ENCODE measurements around the gene SLC2A8. TPM values are rescaled to one million over a fixed set of nuclear protein-coding genes. Genes with fewer than 3 reads are reported as not detected.

Gene SLC2A8
- total RNA-seq, 5 donors from 2014 or later (not counting 1 experiment from before 2014, with no cell fraction given) = 1.4 to 6.2 (median 2.6) TPM

DNA sequence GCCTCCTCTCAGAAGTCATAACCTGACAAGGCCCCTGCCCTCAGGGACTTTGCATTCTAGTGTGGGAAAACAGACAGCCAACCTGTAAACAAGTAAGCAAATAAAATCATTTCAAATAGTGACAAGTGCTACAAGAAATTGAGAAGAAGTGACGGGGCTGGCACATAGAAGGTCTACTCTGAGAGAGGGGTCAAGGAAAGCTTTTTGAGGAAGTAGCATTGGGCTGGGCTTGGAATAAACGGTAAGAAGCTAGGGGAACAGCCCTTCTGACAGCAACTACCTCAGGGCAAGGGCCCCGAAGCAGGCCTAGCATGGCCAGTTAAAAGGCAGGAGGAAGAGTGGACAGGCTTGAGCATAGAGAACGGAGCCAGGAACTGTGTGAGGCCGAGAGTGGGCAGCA is 4.8 kb upstream of the SLC2A8 start:
- H3K4me3 ChIP-seq (ENCODE audit: control insufficient read depth in 1 of 2, extremely low read depth in 1 of 2, low read length in 1 of 2) = no peak overlapping the region
- Mint-ChIP-seq H3K4me3 (no peak overlapping the region), H3K4me1 (peaks cover 29 to 33% (median 32%) of the 10 kb centered on the region in 3 donors), H3K9me3 (no peaks in the 10 kb centered on the region), H3K27me3 (peaks cover 46 to 75% of the 10 kb centered on the region in 2 donors), H3K36me3 (no peaks in the 10 kb centered on the region), H3K27ac (no peak overlapping the region)
- CTCF ChIA-PET = no interaction called here
- no peak overlapping the region for H3K27ac ChIP-seq (ENCODE audit: low read length)
- WGBS (ENCODE audit: insufficient coverage) = 76% methylated on average over 5 of the region's 5 CpGs
- H3K4me1 ChIP-seq (ENCODE audit: control insufficient read depth in 1 of 2, extremely low read depth in 1 of 2, insufficient read depth in 2 of 2, low read length in 2 of 2) = peaks cover 14 to 45% of the 10 kb centered on the region in 2 experiments
- POLR2A ChIA-PET = no interaction called here
- DNase-seq (no peak), ATAC-seq (replicated peaks in 1 of 4) (no peak)
- no peaks in the 10 kb centered on the region for H3K9me3 ChIP-seq
- peaks cover 15 to 69% of the 10 kb centered on the region in 2 experiments for H3K27me3 ChIP-seq (replicated peaks in 1 of 2; ENCODE audit: control insufficient read depth in 2 of 2, extremely low read depth in 1 of 2, insufficient read depth in 2 of 2, low read length in 1 of 2)
- H3K36me3 ChIP-seq (ENCODE audit: control insufficient read depth in 2 of 2, extremely low read depth in 1 of 2, insufficient read depth in 1 of 2, low read length in 1 of 2) = no peaks in the 10 kb centered on the region

DNA sequence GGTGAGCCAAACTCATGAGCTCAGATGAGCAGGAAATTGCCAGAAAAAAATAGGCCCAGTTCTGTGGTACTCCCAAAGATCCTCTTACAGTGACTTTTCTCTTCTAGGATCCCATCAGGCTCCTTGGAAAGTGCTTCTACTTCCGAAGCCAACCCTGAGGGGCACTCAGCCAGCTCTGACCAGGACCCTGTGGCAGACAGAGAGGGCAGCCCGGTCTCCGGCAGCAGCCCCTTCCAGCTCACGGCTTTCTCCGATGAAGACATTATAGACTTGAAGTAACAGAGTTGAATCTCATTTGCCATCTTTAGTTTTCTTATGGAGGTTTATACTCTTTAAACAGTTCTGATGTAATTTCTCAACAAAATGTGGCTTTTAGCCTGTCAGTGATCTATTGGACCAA is 4.0 kb upstream of the SLC2A8 start:
- ATAC-seq (replicated peaks in 1 of 4) (no peak), DNase-seq (no peak)
- Histone ChIP-seq H3K4me1 (ENCODE audit: control insufficient read depth in 1 of 2, extremely low read depth in 1 of 2, insufficient read depth in 2 of 2, low read length in 2 of 2) (peaks cover 14 to 45% of the 10 kb centered on the region in 2 experiments), H3K4me3 (ENCODE audit: control insufficient read depth in 1 of 2, extremely low read depth in 1 of 2, low read length in 1 of 2) (no peak overlapping the region), H3K9me3 (no peaks in the 10 kb centered on the region), H3K27me3 (replicated peaks in 1 of 2; ENCODE audit: control insufficient read depth in 2 of 2, extremely low read depth in 1 of 2, insufficient read depth in 2 of 2, low read length in 1 of 2) (peaks cover 15 to 67% of the 10 kb centered on the region in 2 experiments), H3K27ac (ENCODE audit: low read length) (no peak overlapping the region), H3K36me3 (ENCODE audit: control insufficient read depth in 2 of 2, extremely low read depth in 1 of 2, insufficient read depth in 1 of 2, low read length in 1 of 2) (no peaks in the 10 kb centered on the region)
- ChIA-PET CTCF (no interaction called here), POLR2A (interaction anchor here in 1 of 2 donors (0.6 kb wide), 1 partner anchor 168 kb away, joined by 7 read pairs; no protein-coding TSS in a partner anchor)
- H3K9me3 Mint-ChIP-seq = no peaks in the 10 kb centered on the region
- no peak overlapping the region for H3K4me3 Mint-ChIP-seq
- H3K4me1 Mint-ChIP-seq = peaks cover 26 to 31% (median 30%) of the 10 kb centered on the region in 3 donors
- peak overlapping the region in 1 of 2 donors; percentile 44 for H3K27ac Mint-ChIP-seq
- no CpG with 5 or more reads among the region's 5 CpGs for WGBS (ENCODE audit: insufficient coverage)
- peaks cover 47 to 74% of the 10 kb centered on the region in 2 donors for H3K27me3 Mint-ChIP-seq
- H3K36me3 Mint-ChIP-seq = no peaks in the 10 kb centered on the region

DNA sequence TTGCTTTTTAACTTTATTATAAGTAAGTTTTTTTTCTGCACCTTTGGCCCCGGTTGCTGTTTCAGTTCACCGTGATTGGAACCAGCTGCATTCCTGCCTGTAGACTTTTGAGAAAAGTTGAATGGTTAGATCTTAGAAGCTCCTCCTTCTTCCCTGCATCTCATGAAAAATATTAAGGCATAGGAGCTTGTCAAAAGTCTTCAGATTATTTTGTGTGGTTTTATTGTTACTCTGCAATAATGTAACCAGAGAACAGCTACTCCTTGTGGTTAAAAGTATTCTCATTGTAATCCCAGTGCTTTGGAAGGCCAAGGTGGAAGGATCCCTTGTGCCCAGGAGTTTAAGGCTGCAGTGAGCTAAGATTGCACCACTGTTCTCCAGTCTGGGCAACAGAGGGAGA is 3.3 kb upstream of the SLC2A8 start:
- H3K27me3 ChIP-seq (replicated peaks in 1 of 2; ENCODE audit: control insufficient read depth in 2 of 2, extremely low read depth in 1 of 2, insufficient read depth in 2 of 2, low read length in 1 of 2) = peaks cover 15 to 73% of the 10 kb centered on the region in 2 experiments
- no peaks in the 10 kb centered on the region for H3K9me3 ChIP-seq
- POLR2A ChIA-PET = interaction anchor here (0.6 to 0.7 kb wide), 2 partner anchors 169 to 379 kb away, joined by 5 to 7 read pairs; no protein-coding TSS in a partner anchor
- Mint-ChIP-seq H3K36me3 (no peaks in the 10 kb centered on the region), H3K4me3 (no peak overlapping the region), H3K27ac (no peak overlapping the region), H3K9me3 (no peaks in the 10 kb centered on the region), H3K4me1 (peaks cover 24 to 31% (median 29%) of the 10 kb centered on the region in 3 donors), H3K27me3 (peaks cover 53 to 80% of the 10 kb centered on the region in 2 donors)
- H3K27ac ChIP-seq (ENCODE audit: low read length) = no peak overlapping the region
- CTCF ChIA-PET = no interaction called here
- H3K4me3 ChIP-seq (ENCODE audit: control insufficient read depth in 1 of 2, extremely low read depth in 1 of 2, low read length in 1 of 2) = no peak overlapping the region
- peaks cover 10 to 45% of the 10 kb centered on the region in 2 experiments for H3K4me1 ChIP-seq (ENCODE audit: control insufficient read depth in 1 of 2, extremely low read depth in 1 of 2, insufficient read depth in 2 of 2, low read length in 2 of 2)
- no peak for DNase-seq
- no peaks in the 10 kb centered on the region for H3K36me3 ChIP-seq (ENCODE audit: control insufficient read depth in 2 of 2, extremely low read depth in 1 of 2, insufficient read depth in 1 of 2, low read length in 1 of 2)
- ATAC-seq (replicated peaks in 1 of 4) = no peak
- no CpG with 5 or more reads among the region's 2 CpGs for WGBS (ENCODE audit: insufficient coverage)

- peaks cover 15 to 82% of the 10 kb centered on the region in 2 experiments for H3K27me3 ChIP-seq (replicated peaks in 1 of 2; ENCODE audit: control insufficient read depth in 2 of 2, extremely low read depth in 1 of 2, insufficient read depth in 2 of 2, low read length in 1 of 2)
These were observed 1.3 kb upstream of the SLC2A8 start for GRCh38 chr9:127395497-127396252.

DNA sequence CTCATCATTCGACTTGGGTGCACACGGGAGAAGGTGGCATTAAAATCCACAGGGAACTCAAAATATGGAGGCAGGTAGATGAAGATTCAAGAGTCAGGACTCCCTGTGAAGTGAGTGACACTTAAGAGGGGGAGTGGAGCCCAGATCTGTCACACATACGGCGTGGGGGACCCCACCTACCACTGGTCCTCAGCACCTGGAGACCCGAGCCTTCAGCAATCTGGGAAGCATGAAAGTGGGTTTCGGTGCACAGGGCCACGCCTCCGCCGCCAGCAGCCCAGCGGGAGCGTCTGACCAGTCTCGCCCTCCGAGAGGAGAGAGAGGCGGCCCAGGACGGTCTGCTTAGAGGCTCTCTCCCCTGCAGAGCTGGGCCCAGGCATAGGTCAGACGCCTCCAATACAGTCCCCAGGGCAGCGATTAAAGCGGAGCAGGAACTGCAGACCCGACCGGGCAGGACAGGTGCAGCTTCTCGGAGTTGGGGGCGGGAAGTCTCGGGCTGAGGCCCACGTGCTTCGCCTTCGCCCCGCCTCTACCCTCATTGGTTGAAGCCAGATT is 639 bp upstream of the SLC2A8 start:
- CTCF ChIA-PET = interaction anchor here in 1 of 2 donors (0.6 to 1.1 kb wide), 8 partner anchors 9 to 293 kb away, joined by 3 to 5 read pairs (median 3); partner anchors contain the start of genes LRSAM1 and RPL12
- H3K36me3 ChIP-seq (ENCODE audit: control insufficient read depth in 2 of 2, extremely low read depth in 1 of 2, insufficient read depth in 1 of 2, low read length in 1 of 2) = no peaks in the 10 kb centered on the region
- no peak overlapping the region for H3K27ac Mint-ChIP-seq
- POLR2A ChIA-PET = interaction anchor here in 1 of 2 donors (1.0 kb wide), 1 partner anchor 27 kb away, joined by 4 read pairs; the partner anchor contains the start of gene ZNF79
- H3K9me3 Mint-ChIP-seq = no peaks in the 10 kb centered on the region
- H3K4me3 Mint-ChIP-seq = peak overlapping the region; percentile 37 to 61 (median 50)
- no peak overlapping the region for H3K27ac ChIP-seq (ENCODE audit: low read length)
- H3K4me3 ChIP-seq (ENCODE audit: control insufficient read depth in 1 of 2, extremely low read depth in 1 of 2, low read length in 1 of 2) = peak overlapping the region; percentile 43 to 66
- peaks cover 61 to 81% of the 10 kb centered on the region in 2 donors for H3K27me3 Mint-ChIP-seq
- H3K9me3 ChIP-seq = no peaks in the 10 kb centered on the region
- H3K36me3 Mint-ChIP-seq = no peaks in the 10 kb centered on the region
- ATAC-seq (replicated peaks in 1 of 4) = no peak
- peaks cover 11 to 17% (median 17%) of the 10 kb centered on the region in 3 donors for H3K4me1 Mint-ChIP-seq
- H3K27me3 ChIP-seq (replicated peaks in 1 of 2; ENCODE audit: control insufficient read depth in 2 of 2, extremely low read depth in 1 of 2, insufficient read depth in 2 of 2, low read length in 1 of 2) = peaks cover 15 to 82% of the 10 kb centered on the region in 2 experiments
- WGBS (ENCODE audit: insufficient coverage) = 13% methylated on average over 15 of the region's 27 CpGs
- DNase-seq = no peak
- peaks cover 2 to 29% of the 10 kb centered on the region in 2 experiments for H3K4me1 ChIP-seq (ENCODE audit: control insufficient read depth in 1 of 2, extremely low read depth in 1 of 2, insufficient read depth in 2 of 2, low read length in 2 of 2)

More at GRCh38 chr9:127395497-127396252, 1.3 kb upstream of the SLC2A8 start:
- Mint-ChIP-seq H3K27me3 (peaks cover 58 to 78% of the 10 kb centered on the region in 2 donors), H3K27ac (no peak overlapping the region), H3K9me3 (no peaks in the 10 kb centered on the region), H3K36me3 (no peaks in the 10 kb centered on the region), H3K4me3 (peak overlapping the region; percentile 37 to 61 (median 50)), H3K4me1 (peaks cover 11 to 17% (median 17%) of the 10 kb centered on the region in 3 donors)
- Histone ChIP-seq H3K4me1 (ENCODE audit: control insufficient read depth in 1 of 2, extremely low read depth in 1 of 2, insufficient read depth in 2 of 2, low read length in 2 of 2) (peaks cover 2 to 31% of the 10 kb centered on the region in 2 experiments), H3K36me3 (ENCODE audit: control insufficient read depth in 2 of 2, extremely low read depth in 1 of 2, insufficient read depth in 1 of 2, low read length in 1 of 2) (no peaks in the 10 kb centered on the region), H3K9me3 (no peaks in the 10 kb centered on the region), H3K27ac (ENCODE audit: low read length) (no peak overlapping the region), H3K4me3 (ENCODE audit: control insufficient read depth in 1 of 2, extremely low read depth in 1 of 2, low read length in 1 of 2) (no peak overlapping the region)
- ChIA-PET POLR2A (no interaction called here), CTCF (no interaction called here)
- WGBS (ENCODE audit: insufficient coverage) = 100% methylated on average over 1 of the region's 7 CpGs
- ATAC-seq (replicated peaks in 1 of 4) (no peak), DNase-seq (no peak)

DNA sequence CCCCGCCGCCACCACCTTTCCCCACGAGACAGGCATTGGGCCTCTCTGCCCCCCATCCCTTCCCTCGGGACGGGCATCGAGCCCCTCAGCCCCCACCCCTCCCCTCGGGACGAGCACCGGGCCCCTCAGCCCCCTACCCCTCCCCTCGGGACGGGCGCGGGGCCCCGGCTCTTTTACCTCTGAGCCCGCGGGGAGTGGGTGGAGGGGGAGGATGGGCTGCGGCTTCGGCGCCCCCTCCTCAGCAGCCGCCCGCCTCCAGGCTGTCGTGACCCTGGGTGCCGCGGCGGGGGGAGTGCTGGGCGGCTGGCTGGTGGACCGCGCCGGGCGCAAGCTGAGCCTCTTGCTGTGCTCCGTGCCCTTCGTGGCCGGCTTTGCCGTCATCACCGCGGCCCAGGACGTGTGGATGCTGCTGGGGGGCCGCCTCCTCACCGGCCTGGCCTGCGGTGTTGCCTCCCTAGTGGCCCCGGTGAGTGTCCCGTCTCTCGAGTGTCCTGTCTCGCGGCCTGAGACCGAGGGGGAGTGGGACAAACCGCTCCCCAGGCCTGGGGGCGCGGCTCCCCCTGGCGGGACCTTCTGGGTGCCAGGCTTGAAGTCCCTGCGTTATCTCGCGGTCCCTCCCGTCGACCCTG is 791 bp downstream of the SLC2A8 start:
- H3K36me3 ChIP-seq (ENCODE audit: control insufficient read depth in 2 of 2, extremely low read depth in 1 of 2, insufficient read depth in 1 of 2, low read length in 1 of 2) = no peaks in the 10 kb centered on the region
- no peaks in the 10 kb centered on the region for H3K9me3 ChIP-seq
- H3K27ac ChIP-seq (ENCODE audit: low read length) = no peak overlapping the region
- peak in 10 of 35 experiments; percentile 10 to 49 (median 32) for DNase-seq
- Mint-ChIP-seq H3K4me1 (peaks cover 5 to 17% (median 17%) of the 10 kb centered on the region in 3 donors), H3K4me3 (peak overlapping the region; percentile 57 to 79 (median 76)), H3K9me3 (no peaks in the 10 kb centered on the region), H3K27me3 (peaks cover 59 to 78% of the 10 kb centered on the region in 2 donors), H3K36me3 (no peaks in the 10 kb centered on the region), H3K27ac (no peak overlapping the region)
- no peak for ATAC-seq (replicated peaks in 1 of 4)
- WGBS (ENCODE audit: insufficient coverage) = 4% methylated on average over 41 of the region's 55 CpGs
- CTCF ChIA-PET = interaction anchor here in 1 of 2 donors (1.0 kb wide), 1 partner anchor 183 kb away, joined by 3 read pairs; no protein-coding TSS in a partner anchor
- peak overlapping the region in 1 of 2 donors; percentile 43 for H3K4me3 ChIP-seq (ENCODE audit: control insufficient read depth in 1 of 2, extremely low read depth in 1 of 2, low read length in 1 of 2)
- H3K27me3 ChIP-seq (replicated peaks in 1 of 2; ENCODE audit: control insufficient read depth in 2 of 2, extremely low read depth in 1 of 2, insufficient read depth in 2 of 2, low read length in 1 of 2) = peaks cover 11 to 79% of the 10 kb centered on the region in 2 experiments
- POLR2A ChIA-PET = interaction anchor here in 1 of 2 donors (0.7 to 1.3 kb wide), 2 partner anchors 53 to 171 kb away, joined by 4 to 6 read pairs; no protein-coding TSS in a partner anchor
- H3K4me1 ChIP-seq (ENCODE audit: control insufficient read depth in 1 of 2, extremely low read depth in 1 of 2, insufficient read depth in 2 of 2, low read length in 2 of 2) = peaks cover 2 to 26% of the 10 kb centered on the region in 2 experiments
